GM18508 (cell line): ENCODE results near the gene CFTR.

ENCODE experiments used
- ATAC-seq: cut with Tn5 transposase; IDR thresholded peaks from one replicate; pipeline ENCODE4 v1.9.1; 2021; ENCODE audit warnings: moderate number of reproducible peaks; ENCODE audit not compliant: insufficient read depth, unreplicated experiment

CFTR gene

GRCh38 chr7:117581424-117581823 is 101.6 kb downstream of the CFTR start:
- ATAC-seq: no peak

- no peak for ATAC-seq
These were observed 102.4 kb downstream of the CFTR start for GRCh38 chr7:117582219-117582704.

- no peak for ATAC-seq
These were observed 108.1 kb downstream of the CFTR start for GRCh38 chr7:117587931-117588330.

GRCh38 chr7:117588352-117588794 is 108.5 kb downstream of the CFTR start:
- ATAC-seq: no peak

GRCh38 chr7:117590191-117590590 is 110.4 kb downstream of the CFTR start:
- ATAC-seq: no peak

- ATAC-seq: no peak
These were observed 112.3 kb downstream of the CFTR start for GRCh38 chr7:117592011-117592635.

- ATAC-seq: no peak
These were observed 116.3 kb downstream of the CFTR start for GRCh38 chr7:117596134-117596533.

GRCh38 chr7:117597755-117598154 is 117.9 kb downstream of the CFTR start:
- ATAC-seq: no peak

- ATAC-seq: no peak
These were observed 121.1 kb downstream of the CFTR start for GRCh38 chr7:117600911-117601310.

- ATAC-seq: no peak
These were observed 123.8 kb downstream of the CFTR start for GRCh38 chr7:117603627-117604026.

GRCh38 chr7:117605712-117606111 is 125.9 kb downstream of the CFTR start:
- ATAC-seq: no peak

GRCh38 chr7:117606132-117606531 is 126.3 kb downstream of the CFTR start:
- no peak for ATAC-seq

GRCh38 chr7:117610396-117610795 is 130.6 kb downstream of the CFTR start:
- no peak for ATAC-seq

- ATAC-seq: no peak
These were observed 132.8 kb downstream of the CFTR start for GRCh38 chr7:117612637-117613036.

- no peak for ATAC-seq
These were observed 136.9 kb downstream of the CFTR start for GRCh38 chr7:117616694-117617093.

GRCh38 chr7:117619681-117620080 is 139.9 kb downstream of the CFTR start:
- ATAC-seq: no peak

GRCh38 chr7:117621075-117621618 is 141.3 kb downstream of the CFTR start:
- no peak for ATAC-seq

GRCh38 chr7:117623606-117624005 is 143.8 kb downstream of the CFTR start:
- ATAC-seq: no peak

GRCh38 chr7:117630501-117630900 is 150.7 kb downstream of the CFTR start:
- no peak for ATAC-seq

GRCh38 chr7:117630907-117631564 is 151.2 kb downstream of the CFTR start:
- no peak for ATAC-seq

GRCh38 chr7:117631652-117632051 is 151.8 kb downstream of the CFTR start:
- ATAC-seq: no peak

- no peak for ATAC-seq
These were observed 158.1 kb downstream of the CFTR start for GRCh38 chr7:117637937-117638336.
